HG03521 (cell line): Measurements from ENCODE around the gene ZFHX3.

Experiments
- ATAC-seq: cut with Tn5 transposase; IDR thresholded peaks from one replicate; pipeline ENCODE4 v1.9.1; 2021; ENCODE audit warnings: mild to moderate bottlenecking, moderate library complexity; ENCODE audit not compliant: unreplicated experiment

ZFHX3 gene

DNA sequence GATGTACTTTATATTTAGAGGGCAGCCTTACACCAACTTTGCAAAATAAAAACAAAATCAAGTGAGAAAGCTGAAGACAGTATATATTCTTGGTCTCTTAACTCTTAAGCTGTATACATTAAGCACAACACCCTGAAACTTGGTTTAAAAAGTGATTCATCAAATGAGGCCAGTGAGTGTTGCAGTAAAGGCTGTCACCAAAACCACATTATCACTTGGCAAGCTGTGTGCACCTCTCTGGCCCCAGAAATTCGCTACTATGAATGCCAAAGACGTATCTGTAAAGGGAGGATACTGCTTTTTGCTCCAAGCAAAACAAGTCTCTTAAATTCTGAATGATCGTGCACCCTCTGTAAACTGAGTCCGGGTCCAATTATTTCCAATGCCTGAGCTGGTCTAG is 163.9 kb downstream of the ZFHX3 start:
- no peak for ATAC-seq

DNA sequence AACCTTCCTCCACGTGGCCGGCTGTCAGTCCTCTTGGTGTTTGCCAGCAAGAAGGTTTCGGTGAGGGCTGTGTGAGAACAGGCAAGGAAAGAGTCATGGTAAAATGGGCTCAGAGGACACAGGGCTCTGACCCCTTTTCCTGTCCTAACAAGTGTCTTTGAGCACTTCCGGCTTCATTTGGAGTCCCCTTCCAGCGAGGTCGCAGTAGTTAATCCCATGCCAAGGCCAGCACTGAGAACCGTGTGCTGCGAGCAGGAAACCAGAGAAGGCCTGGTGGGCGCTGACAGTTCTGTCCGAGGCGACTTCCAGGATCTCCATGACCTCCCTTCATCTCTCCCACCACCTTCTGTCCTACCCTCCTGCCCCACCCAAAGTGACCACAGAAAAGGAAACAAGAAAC is 168.1 kb downstream of the ZFHX3 start:
- ATAC-seq = no peak

DNA sequence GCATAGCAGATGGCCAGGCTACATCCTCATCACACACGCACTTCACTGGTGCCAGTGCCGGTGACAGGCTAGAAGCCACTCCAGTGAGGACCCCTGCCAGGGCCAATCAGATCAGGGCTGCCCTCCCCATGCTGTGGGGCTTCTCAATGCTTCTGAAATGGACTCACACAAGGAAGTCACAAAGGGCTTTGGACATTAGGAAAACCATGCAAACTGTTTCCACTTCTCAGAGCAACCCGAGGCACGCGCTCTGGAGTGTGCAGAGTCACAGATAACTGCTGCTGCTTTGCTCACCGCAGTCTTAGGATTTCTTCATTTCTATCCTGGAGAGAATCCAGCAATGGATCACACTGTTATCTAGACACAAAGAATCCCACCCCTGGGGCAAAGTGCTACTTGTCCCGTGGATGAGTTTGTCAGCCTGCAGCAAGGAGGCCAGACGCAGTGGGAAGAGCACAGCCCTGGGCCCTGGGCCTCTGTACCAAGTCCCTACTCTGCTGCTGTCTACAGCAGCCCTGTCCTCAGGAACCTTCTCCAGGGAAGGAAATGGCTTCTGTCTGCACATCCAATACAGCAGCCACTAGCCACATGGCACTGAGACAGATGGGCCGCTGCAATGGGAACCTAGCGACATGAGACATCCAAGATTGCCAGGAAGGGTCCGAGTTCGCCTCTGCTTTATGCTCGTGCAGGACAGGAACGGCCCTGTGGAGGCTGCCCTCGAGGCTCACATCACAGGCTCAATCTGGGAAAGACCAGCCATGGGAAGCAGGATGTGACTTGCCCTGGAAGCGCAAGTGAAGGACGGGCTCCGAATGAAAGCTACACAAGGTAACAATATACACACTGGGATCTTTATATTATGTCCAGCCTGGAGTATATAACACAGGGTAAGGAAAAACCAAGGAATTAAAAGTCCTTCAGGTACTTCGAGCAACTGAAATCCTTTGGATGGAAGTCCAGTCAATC is 169.3 kb downstream of the ZFHX3 start:
- no peak for ATAC-seq

DNA sequence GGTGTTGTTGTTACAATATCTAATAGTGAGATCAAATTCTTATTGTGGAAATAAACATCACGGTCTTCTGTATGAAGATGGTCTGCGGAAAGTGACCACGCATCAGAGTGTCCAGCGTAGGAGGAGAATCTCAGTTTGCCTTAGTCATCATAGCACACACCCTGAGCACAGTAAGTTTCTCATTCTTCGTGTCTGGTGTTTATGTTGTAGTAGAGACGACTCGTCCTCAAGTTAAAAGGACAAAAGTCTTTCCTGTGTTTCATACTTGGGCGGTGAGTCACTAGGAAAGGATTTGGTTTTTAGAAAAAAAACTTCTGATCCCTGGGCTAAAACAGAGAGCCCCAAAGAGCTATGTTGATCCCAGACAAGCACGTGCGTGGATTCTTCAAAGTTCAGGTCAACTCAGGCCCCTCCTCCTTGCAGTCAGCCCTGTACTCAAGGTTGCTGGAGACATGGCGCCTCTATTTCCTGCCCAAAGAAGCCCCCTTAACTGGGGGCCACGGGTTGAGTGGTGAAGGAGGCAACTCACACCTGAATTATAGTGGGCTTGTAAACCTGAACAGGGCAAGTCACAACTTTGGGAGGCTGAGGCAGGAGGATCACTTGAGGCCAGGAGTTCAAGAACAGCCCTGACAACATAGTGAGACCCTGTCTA is 170.4 kb downstream of the ZFHX3 start:
- ATAC-seq = no peak

GRCh38 chr16:72876981-72877373 is 171.0 kb downstream of the ZFHX3 start:
- ATAC-seq = no peak

- no peak for ATAC-seq
Measured at GRCh38 chr16:72876221-72876620, 171.7 kb downstream of the ZFHX3 start.

GRCh38 chr16:72875291-72876031 is 172.5 kb downstream of the ZFHX3 start:
- no peak for ATAC-seq

DNA sequence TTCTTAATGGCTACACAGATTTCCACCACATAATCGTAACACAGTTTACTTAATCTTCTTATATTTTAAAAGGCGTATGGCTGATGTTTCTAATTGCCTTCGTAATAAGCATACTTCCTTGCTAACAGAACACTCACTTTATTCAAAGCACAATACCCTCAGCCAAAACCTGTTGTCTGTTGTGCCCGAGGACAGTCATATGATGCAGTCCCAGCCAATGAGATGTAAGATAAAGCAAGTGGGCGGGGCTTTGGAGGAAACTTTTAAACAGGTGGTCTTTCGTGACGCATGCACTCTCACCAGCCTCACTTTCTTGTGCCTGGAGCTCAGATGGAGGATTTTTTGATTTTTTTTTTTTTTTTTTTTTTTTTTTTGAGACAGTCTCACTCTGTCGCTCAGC is 174.1 kb downstream of the ZFHX3 start:
- ATAC-seq = no peak

DNA sequence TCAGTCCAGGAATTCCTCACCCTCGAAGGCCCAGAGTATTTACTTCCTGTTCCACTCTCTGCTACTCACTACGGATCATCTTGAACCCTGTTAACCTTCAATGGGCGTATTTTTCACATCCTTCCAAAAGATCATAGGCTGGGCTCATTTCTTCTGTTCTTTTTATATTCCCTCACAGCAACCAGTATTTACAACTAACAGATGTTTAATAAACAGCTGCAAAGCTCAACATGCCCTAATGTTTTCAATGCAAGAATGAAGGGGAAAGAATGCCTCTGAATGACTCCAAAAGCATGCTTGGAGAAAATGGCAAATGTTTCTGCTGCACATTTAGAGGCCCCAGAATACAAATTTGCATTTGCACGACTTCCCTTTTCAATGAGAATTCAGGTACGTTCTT is 174.9 kb downstream of the ZFHX3 start:
- no peak for ATAC-seq

DNA sequence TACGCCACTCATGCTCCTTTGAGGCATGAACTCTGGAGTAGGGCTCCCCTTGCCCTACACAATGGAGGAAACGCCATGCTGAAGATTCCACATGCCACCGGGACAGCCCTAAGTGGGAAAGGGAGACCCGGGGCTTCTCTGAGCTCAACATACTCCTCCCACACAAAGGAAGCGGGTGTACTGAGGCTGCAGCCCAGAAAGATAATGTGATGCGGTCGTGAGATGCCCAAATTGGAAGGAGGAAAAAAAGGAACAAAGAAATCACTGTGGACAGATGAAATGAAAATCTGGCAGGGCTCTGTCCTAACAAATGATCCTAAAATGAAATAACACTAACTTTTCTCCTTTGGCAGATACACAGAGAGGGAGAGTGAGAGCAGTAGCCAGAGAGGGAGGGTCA is 182.1 kb downstream of the ZFHX3 start:
- no peak for ATAC-seq

DNA sequence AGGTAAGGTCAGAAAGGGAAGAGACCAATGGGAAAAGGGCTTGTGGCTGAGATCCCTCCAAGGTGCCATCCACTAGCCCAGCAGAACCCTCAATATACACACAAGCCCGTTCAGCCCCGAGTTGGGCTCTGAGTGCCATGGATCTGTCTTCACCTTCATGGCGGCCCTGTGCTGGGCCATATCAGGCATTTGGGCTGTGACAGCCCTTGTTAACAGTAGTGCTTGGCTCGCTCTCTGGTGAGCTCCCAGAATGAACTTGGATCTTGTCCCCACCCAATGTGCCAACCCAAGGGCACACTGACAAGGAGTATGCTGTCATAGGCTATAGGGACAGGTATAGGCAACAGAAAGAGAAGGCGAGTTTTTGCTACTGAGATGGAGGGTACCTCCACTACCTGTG is 182.7 kb downstream of the ZFHX3 start:
- no peak for ATAC-seq

GRCh38 chr16:72864130-72864833 is 183.6 kb downstream of the ZFHX3 start:
- ATAC-seq = no peak

DNA sequence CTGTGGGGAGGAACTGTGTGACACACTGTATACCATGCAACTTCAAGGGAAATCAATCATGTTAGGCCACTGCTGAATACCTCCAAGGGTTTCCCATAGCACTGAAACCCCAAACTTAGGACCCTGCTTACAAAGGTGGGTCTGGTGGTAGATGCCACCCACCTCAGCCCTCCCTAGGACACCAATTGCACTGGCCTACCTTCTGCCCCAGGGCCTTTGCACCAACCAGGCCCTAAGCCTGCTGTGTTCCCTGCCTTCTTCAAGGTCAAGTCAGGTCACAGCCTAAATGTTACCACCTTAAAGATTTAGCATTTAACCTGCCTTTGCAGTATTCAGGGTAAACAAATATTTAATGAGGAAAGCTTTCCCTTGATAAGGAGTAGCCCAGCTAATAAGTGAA is 185.8 kb downstream of the ZFHX3 start:
- ATAC-seq = no peak

GRCh38 chr16:72860726-72861562 is 187.0 kb downstream of the ZFHX3 start:
- ATAC-seq = no peak

- ATAC-seq = no peak
Measured at GRCh38 chr16:72859581-72859980, 188.3 kb downstream of the ZFHX3 start.

DNA sequence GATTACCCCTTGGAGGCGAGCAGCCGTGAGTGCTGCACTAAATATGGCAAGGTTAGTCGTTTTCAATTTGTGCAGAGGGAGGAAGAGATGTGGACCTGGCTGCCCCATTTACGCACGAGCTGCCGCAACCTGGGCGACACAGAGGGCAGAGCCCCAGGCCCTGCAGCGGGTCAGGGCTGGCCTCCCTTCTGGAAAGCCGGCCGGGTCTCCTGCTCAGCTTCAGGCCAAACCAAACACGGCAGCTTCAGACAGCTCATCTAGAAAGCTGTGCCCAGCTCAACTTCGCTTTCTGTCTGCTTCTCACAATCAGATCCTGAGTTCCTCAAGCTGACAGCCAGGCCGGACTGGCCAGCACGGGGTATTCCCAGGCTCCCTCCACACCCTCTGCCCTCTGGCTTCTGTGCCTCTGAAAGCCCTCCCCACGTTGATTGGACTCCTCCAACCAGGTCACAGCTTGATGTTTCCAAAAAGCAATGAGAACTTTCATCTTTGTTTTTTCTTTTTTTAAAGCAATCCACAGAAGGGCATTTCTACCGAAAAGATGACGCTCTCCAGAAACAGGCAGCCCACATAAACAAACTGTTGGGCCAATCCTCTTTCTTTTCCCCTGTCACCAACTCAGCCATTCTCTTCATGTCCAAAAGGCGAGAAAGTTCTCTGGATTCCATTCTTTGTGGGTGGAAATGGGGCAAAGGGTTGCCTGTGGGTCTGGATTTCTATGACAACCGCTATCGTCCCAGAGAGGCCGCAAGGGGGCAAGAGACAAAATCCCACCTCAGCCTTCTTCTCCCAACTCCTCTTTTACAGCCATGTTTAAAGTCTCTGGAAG is 189.0 kb downstream of the ZFHX3 start:
- ATAC-seq = no peak

GRCh38 chr16:72857834-72858664 is 189.9 kb downstream of the ZFHX3 start:
- no peak for ATAC-seq

DNA sequence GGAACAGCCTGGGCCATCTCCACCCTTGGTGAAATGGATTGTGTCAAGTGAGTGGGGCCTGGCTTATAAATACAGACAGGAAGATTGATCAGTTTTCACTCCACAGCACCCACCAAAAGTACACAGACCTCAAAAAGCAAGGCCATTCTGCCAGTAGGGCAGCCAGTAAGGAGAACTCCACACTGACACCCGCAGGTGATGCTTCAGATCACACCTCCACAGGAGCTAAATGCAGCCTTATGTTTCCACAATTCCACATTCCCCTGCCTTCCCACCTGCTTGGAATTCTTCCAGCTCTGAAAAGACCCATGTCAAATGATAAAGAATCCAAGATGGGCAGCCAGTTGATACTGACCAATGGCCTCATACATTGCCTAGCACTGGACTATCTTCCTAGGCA is 191.1 kb downstream of the ZFHX3 start:
- no peak for ATAC-seq
